HEK293 (cell line): Measurements from ENCODE around the gene TNIK.

Source experiments
- KLF16 ChIP-seq: fragments of 450-650 bp; formaldehyde crosslinking; IDR thresholded peaks from 2 replicates; pipeline ENCODE4 v1.5.1; 2017; ENCODE audit warnings: missing biosample characterization, missing genetic modification characterization
- SETDB1 ChIP-seq: IDR thresholded peaks from one replicate; pipeline ENCODE4 v1.6.1; 2017; ENCODE audit warnings: mild to moderate bottlenecking, low read length, moderate library complexity, mixed read lengths; ENCODE audit not compliant: insufficient read length
- ZFP3 ChIP-seq: fragments of 450-650 bp; formaldehyde crosslinking; IDR thresholded peaks from 2 replicates; pipeline ENCODE4 v1.5.1; 2016; ENCODE audit warnings: low read depth, missing biosample characterization, missing genetic modification characterization
- ZNF112 ChIP-seq: fragments of 450-650 bp; formaldehyde crosslinking; IDR thresholded peaks from 2 replicates; pipeline ENCODE4 v1.5.0; 2017; ENCODE audit warnings: missing biosample characterization, missing genetic modification characterization
- ZNF350 ChIP-seq: fragments of 450-650 bp; formaldehyde crosslinking; IDR thresholded peaks from 2 replicates; pipeline ENCODE4 v1.5.0; 2017; ENCODE audit warnings: missing biosample characterization, mild to moderate bottlenecking, missing genetic modification characterization
- ZNF600 ChIP-seq: fragments of 450-650 bp; formaldehyde crosslinking; IDR thresholded peaks from 2 replicates; pipeline ENCODE4 v1.5.1; 2016; ENCODE audit warnings: missing biosample characterization, missing genetic modification characterization

GRCh38 chr3:171223396-171223795 is 236.8 kb downstream of the TNIK start:
- TF ChIP-seq KLF16 (tag by site-specific recombination): no peak
- TF ChIP-seq ZNF350: no peak
- no peak for TF ChIP-seq ZNF600 (tag by site-specific recombination)
- TF ChIP-seq ZNF112: no peak
- no peak for TF ChIP-seq SETDB1
- TF ChIP-seq ZFP3 (tag by site-specific recombination): no peak
